Right atrium auricular region (tissue), 2 donors: Measurements from ENCODE around the gene MFSD6. TPM values are rescaled to one million over a fixed set of nuclear protein-coding genes. Genes with fewer than 3 reads are reported as not detected.

Source experiments
- DNase-seq: peaks from one replicate; pipeline ENCODE4 v3.0.0-alpha.2; 2019; ENCODE audit warnings: low spot score
- H3K27ac ChIP-seq, 2 donors: fragments of 200-600 bp; sonication (generic); 1 replicate in 1 of 2; 2 replicates in 1 of 2; pipeline ENCODE4 v1.5.1; 2016 to 2019
- H3K27me3 ChIP-seq, 2 donors: fragments of 200-600 bp; sonication (generic); one replicate each; pipeline versions ENCODE4 v1.5.1 to v1.6.0; 2017 to 2019
- H3K36me3 ChIP-seq: fragments of 200-600 bp; sonication (generic); one replicate; pipeline ENCODE4 v1.5.1; 2016
- H3K4me1 ChIP-seq, 2 donors: fragments of 200-600 bp; sonication (generic); one replicate each; pipeline versions ENCODE4 v1.5.1 to v1.6.0; 2017 to 2019
- H3K4me3 ChIP-seq, 2 donors: fragments of 200-600 bp; sonication (generic); 1 replicate in 1 of 2; 2 replicates in 1 of 2; pipeline ENCODE4 v1.5.1; 2017 to 2019; ENCODE audit warnings: mild to moderate bottlenecking in 1 of 2, moderate library complexity in 1 of 2
- H3K9me3 ChIP-seq, 2 donors: fragments of 200-600 bp; sonication (generic); one replicate each; pipeline ENCODE4 v1.5.1; 2019
- CTCF ChIP-seq, 2 donors: fragments of 200-600 bp; sonication (generic); IDR thresholded peaks; one replicate each; pipeline ENCODE4 v1.5.1; 2019; ENCODE audit warnings: antibody characterized with exemption in 2 of 2
- total RNA-seq, 2 donors: library from RNA; depleted of rRNA; stranded (reverse); fragments of >200 nt; gene quantifications; one replicate each; pipeline ENCODE4 v1.1.0, GENCODE V29; 2016

The MFSD6 gene
- total RNA-seq, 2 donors from 2014 or later: 57.2 to 72.7 TPM

- TF ChIP-seq CTCF (IDR thresholded peaks at IDR 0.05): no peak
- H3K27me3 ChIP-seq: no peaks in the 10 kb centered on the region
- DNase-seq: no peak
- no peaks in the 10 kb centered on the region for H3K4me1 ChIP-seq
- H3K4me3 ChIP-seq: no peak overlapping the region
- no peak overlapping the region for H3K27ac ChIP-seq
- no peaks in the 10 kb centered on the region for H3K9me3 ChIP-seq
- H3K36me3 ChIP-seq: no peaks in the 10 kb centered on the region
Observed at GRCh38 chr2:190515687-190516086, 107.5 kb downstream of the MFSD6 start.

GRCh38 chr2:190517468-190517867, 109.3 kb downstream of the MFSD6 start:
- no peaks in the 10 kb centered on the region for H3K27me3 ChIP-seq
- H3K27ac ChIP-seq: no peak overlapping the region
- no peak for DNase-seq
- no peaks in the 10 kb centered on the region for H3K36me3 ChIP-seq
- no peaks in the 10 kb centered on the region for H3K9me3 ChIP-seq
- no peaks in the 10 kb centered on the region for H3K4me1 ChIP-seq
- H3K4me3 ChIP-seq: no peak overlapping the region
- TF ChIP-seq CTCF (IDR thresholded peaks at IDR 0.05): no peak

- Histone ChIP-seq H3K27ac (no peak overlapping the region), H3K27me3 (no peaks in the 10 kb centered on the region), H3K36me3 (no peaks in the 10 kb centered on the region), H3K4me1 (no peaks in the 10 kb centered on the region), H3K9me3 (no peaks in the 10 kb centered on the region), H3K4me3 (no peak overlapping the region)
- DNase-seq: no peak
- TF ChIP-seq CTCF (IDR thresholded peaks at IDR 0.05): no peak
Observed at GRCh38 chr2:190519975-190520767, 112.0 kb downstream of the MFSD6 start.

- H3K9me3 ChIP-seq: no peaks in the 10 kb centered on the region
- no peaks in the 10 kb centered on the region for H3K27me3 ChIP-seq
- DNase-seq: no peak
- H3K27ac ChIP-seq: no peak overlapping the region
- H3K36me3 ChIP-seq: no peaks in the 10 kb centered on the region
- H3K4me1 ChIP-seq: peaks cover 0 to 5% of the 10 kb centered on the region in 2 donors
- no peak for TF ChIP-seq CTCF (IDR thresholded peaks at IDR 0.05)
- no peak overlapping the region for H3K4me3 ChIP-seq
Observed at GRCh38 chr2:190524928-190525327, 116.8 kb downstream of the MFSD6 start.

GRCh38 chr2:190526105-190526750, 118.1 kb downstream of the MFSD6 start:
- H3K27ac ChIP-seq: no peak overlapping the region
- H3K36me3 ChIP-seq: no peaks in the 10 kb centered on the region

More at GRCh38 chr2:190526105-190526750, 118.1 kb downstream of the MFSD6 start:
- Histone ChIP-seq H3K4me1 (peaks cover 0 to 15% of the 10 kb centered on the region in 2 donors), H3K4me3 (no peak overlapping the region), H3K27me3 (no peaks in the 10 kb centered on the region), H3K9me3 (no peaks in the 10 kb centered on the region)
- no peak for TF ChIP-seq CTCF (IDR thresholded peaks at IDR 0.05)
- DNase-seq: no peak
